ENCODE data around the gene MASP2.
A peak's percentile ranks its signal among the peaks of the same experiment; 100 is the strongest.
"Not testable (repeated sequence)": the region's sequence is repeated elsewhere in the genome, so short reads cannot be mapped to it uniquely, and the experiment has no call there.

Gene MASP2

DNA sequence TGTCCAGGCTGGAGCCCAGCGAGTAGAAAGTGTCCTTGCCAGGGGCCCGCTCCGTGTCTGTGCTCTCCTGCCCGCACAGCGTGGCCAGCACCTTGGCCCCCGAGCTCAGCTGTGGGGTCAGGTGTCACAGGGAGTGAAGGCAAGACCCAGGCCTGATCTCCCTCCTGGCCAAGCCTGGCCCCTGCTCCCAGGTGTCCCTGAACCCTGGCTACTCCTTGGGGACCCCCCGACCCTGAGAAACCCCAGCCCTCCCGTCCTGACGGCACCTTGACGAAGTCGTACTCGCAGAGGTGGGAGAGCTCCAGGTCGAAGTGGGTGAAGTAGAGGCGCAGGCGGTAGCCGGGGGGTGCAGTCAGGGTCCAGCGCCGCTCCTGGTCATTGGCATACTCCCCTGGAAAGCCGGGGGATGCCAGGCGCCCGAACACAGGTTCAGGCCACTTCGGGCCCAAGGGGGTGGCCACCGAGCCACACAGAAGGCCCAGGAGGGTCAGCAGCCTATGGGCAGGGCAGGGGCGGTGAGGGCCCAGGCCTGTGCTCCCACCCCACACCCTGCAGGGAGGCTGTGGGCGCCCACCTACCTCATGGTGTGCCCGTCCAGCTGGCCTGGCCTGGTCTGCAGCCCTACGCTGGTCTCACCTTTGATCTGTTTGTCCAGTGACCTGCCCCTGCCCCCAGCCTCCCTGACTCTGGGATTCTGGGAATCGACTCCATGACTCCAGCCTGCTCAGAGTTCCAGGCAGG, at the start of gene MASP2:
Gene MASP2 (minus strand): TSS at position 615 of the 741 bp plus-strand sequence. CDS start 32 bp downstream, at position 583.
- DNase-seq: no peak

DNA sequence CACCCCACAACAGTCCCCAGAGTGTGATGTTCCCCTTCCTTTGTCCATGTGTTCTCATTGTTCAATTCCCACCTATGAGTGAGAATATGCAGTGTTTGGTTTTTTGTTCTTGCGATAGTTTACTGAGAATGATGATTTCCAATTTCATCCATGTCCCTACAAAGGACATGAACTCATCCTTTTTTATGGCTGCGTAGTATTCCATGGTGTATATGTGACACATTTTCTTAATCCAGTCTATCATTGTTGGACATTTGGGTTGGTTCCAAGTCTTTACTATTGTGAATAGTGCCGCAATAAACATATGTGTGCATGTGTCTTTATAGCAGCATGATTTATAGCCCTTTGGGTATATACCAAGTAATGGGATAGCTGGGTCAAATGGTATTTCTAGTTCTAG, 36.7 kb upstream of the MASP2 start:
- DNase-seq: not testable (repeated sequence)

DNA sequence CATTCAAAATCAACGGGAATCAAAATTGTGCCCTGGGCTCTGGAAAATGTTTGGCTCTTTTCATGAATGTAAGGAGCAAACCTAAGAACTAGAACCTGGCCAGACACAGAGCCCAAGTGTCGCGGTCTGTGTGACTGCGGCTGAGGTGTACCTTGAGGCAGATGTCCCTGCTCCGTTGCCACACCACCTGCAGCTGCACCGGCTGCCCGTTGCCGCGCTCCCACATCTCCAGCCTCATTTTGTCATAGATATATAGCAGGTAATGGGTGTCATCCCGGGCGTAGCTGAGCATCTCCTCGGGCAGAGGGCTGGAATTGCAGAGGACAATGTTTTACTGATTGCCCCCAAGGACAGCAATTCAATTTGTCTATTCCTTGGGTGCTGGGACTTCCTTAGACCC, 33.9 kb upstream of the MASP2 start:
- DNase-seq: no peak

DNA sequence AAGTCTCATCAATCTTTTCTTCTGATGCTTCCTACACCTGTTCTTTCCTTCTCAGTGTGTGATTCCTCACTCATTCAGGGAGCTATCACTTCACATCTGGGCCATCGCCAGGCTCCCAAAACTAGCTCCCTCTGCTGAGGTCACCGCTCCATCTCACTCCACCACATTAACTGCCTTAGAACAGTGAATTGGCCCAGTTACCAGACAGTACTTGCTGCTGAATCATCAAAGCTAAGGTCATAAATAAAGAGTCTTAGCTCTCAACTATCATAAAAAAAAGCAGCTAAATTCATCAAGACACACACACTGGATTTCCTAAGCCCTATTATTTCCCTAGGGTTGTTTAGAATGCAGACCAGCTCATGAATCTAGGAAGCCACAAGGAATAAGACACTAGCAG, 31.6 kb upstream of the MASP2 start:
- DNase-seq: no peak

DNA sequence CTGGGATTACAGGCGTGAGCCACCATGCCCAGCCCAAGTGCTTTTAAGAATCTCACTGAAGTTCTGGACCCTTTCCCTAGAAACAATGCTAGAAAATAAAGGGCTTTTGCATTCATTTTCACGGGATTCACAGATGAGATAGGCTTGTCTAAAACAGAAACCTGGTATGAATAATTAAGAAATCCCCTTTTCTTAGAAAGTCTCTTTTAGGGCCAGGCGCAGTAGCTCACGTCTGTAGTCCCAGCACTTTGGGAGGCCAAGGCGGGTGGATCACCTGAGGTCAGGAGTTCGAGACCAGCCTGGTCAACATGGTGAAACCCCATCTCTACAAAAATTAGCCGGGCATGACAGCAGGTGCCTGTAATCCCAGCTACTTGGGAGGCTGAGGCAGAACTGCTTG, 26.4 kb upstream of the MASP2 start:
- not testable (repeated sequence) for DNase-seq

DNA sequence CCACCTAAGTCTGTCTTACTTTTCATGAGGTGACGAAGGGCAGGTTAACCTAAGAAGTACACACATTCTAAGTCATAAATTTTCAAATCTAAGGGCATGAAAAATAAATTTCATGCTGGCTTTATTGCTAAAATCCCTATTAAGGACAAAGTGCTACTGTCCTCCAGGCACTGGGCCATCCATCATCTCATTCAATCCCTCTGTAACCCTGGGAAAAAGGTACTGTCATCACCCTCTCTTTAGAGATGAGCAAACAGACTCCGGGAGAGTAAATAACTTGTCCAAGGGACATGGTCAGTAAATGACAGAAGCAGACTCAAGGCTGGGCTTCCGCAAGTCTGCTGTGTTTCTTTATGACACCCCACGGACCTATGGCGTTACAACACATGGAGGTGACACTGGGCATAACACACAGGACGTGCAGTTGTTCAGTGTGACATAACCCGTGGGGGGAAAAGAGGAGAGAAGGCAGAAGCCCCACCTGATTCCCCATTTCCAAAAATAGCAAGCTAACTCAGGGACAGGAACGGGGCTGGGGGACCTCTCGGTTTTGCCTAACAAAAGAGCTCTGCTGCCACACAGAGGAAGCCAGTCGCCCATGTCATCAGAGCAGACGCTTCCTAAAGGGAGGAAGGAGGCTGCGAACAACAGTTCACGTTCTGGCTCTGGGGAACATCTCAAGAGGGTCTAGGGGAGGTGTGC, 25.3 kb upstream of the MASP2 start:
- peak; percentile 65 to 87 for DNase-seq

DNA sequence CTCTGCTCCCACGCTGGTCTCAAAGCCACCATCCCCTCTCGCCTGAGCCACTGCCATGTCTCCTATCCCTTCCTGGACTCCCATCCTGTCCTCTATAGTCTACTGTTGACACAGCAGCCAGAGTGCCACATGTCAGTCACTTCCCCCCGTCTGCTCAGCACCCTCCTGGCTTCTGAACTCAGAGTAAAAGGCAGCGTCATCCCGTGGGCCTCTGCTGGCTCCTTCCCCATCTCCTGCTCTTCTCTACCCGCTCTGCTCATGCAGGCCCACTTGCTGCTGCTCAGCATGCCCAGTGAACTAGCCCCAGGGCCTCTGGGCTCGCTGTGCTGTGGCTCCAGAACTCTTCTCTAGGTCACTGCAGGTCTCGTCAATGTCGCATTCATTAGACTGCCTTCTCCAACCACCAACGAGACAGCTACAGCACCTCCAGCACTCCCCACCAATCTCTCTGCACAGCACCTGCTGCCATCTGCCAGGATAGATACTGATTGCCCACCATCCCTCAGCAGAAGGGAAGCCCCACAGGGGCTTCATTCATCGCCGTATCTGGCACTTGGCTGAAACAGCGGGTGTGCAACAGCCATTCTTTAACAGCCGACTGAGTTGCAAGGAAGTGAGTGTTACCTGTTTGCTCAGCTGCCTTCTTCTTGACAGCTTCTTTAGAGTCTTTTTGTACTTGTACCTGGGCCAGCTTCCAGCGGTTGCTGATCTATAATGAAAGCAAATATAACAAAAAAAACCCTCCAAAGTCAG, 24.6 kb upstream of the MASP2 start:
- DNase-seq: peak; percentile 72 to 94

DNA sequence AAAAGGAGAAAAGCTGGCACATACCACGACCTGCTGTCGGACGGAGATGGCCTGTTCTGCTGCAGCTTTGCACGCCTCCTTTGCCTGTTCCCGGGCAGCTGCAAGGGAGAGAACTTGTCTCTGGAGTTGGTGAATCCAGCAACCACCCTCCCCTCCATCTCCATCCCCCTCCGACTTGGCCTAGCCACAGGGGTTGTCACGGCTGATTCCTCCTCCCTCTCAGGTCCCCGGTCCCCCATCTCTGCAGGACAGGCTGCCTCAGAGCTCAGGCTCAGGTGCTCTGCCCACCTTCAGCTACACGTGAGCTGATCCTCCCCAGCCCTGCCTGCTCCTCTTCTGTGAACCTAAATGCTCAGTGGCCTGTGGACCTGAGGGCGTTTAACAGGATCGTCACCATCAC, 23.8 kb upstream of the MASP2 start:
- no peak for DNase-seq

DNA sequence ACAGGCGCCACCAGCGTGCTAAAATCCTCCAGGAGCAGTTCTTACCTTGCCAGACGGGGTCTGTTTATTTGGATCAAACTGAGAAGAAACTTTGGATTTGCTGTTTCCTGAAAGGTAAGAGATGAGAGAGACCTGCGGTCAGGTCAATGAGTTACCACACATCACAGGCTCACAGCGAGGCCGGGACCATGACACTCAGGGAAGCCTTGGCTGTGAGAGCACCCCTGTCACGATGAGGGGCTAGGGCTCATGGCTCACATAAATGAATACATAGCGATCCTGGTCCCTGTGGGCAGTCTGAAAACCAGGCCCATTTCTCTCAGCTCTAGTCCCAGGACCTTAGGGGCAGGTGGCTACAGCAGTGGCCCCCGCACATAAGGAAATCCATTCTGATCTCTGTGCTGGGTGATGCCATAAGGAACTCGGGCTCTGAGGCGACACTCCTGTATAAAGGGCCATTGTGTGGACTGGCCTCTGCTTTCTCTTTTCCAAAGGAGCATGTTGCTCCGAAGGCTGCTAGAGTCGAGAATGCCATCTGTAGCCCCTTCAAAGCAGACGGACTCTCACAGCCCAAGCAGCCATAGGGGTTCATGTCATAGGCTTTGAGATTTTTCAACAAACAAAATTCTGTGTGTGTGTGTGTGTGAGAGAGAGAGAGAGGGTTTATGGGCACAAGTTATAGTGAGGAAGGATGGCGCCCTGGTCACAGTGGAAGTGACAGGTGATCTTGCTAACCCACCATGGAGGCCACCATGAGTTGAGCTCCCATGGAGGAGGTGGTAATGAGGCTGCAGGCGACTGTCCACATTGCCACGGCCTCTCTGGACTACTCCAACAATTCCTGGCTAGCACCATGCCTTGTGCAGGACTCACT, 21.8 kb upstream of the MASP2 start:
- DNase-seq: no peak

DNA sequence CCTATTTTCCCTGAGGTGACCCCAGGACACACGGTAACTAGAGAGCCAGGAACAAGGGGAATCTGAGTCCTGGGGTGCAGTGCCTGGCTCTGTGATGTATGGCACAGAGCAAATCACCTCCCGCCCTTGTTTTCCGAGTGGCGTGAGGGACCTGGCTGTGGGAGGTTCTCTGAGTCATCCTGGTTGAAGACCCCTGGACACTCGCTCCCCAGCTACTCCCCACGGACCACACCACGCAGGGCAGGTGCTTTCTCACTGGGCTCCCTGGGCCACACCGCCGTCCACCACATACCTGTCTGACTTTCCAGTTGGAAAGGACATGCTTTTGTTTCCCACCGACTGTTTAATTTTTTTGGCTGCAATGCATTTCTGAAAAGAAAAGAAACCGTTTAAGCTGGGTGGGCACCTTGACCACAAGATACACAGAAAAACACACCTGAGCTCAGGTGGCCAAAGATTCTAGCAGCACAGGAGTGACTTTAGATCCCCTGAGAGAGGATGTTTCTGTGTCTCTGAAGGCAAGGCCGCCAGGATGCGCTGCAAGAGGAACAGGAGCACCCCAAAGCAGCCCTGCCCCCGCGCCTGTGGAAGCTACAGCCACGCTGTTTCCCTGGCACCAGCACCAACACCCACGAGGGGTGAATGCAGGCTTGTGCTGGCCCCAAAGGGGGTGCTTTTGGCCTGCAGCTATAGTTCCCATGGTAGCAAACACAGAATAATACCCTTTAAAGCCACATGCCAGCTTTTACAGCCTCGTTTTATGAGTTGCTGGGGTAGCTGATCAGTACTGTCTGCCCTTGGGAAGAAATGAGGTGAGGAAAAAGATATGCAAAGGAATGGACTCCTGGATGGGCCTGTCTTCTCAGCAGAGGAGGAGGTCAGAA, 20.9 kb upstream of the MASP2 start:
- DNase-seq: peak; percentile 16 to 25

DNA sequence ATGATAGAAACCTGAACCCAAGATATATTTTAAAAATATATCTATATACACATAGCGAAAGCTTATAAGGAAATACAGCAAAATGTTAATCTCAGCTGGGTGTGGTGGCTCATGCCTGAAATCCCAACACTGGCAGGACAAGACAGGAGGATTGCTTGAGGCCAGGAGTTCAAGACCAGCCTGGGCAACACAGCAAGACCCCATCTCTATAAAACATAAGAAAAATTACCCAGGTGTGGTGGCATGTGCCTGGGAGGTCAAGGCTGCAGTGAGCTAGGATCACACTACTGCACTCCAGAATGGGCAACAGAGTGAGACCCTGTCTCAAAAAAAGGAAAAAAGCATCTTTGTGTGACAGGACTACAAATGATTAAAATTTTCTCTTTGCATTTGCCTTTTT, 18.8 kb upstream of the MASP2 start:
- no peak for DNase-seq

DNA sequence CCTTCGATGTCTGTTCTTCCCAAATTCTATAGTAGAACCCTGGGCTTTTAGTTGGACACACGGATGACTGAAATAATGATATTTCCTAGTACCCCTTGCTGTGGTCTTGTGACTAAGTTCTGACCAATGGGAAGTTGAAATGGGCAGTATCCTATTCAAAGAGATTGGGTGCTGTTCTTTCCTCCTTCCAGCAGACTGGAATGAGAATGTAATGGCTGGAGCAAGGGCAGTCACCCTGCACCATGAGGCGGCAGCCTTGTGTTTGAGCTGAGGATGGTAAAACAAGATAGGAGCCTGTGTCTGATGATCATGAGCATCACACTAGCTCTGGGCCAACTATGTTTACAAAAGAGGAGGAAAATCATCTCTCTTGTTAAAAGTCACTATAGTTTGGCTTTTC, 17.9 kb upstream of the MASP2 start:
- no peak for DNase-seq

DNA sequence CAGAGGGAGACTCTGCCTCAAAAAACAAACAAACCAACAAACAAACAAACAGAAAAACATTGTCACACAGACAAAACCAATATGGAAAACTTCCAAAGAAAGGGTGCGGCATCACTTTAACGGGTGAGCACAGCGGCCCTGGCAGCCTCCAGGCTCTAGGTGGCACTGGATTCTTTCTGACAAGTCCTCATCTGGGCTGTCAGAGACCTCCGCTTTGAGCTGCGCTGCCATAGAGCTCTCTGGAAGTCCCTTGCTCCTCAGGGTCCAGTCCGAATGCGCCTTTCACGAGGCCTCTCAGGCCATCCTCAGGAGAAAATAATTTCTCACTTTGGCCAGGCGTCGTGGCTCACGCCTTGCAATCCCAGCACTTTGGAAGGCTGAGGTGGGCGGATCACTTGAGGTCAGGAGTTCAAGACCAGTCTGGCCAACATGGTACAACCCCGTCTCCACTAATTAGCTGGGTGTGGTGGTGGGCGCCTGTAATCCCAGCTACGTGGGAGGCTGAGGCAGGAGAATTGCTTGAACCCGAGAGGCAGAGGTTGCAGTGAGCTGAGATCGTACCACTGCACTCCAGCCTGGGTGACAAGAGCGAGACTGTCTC, 17.0 kb upstream of the MASP2 start:
- DNase-seq: not testable (repeated sequence)

DNA sequence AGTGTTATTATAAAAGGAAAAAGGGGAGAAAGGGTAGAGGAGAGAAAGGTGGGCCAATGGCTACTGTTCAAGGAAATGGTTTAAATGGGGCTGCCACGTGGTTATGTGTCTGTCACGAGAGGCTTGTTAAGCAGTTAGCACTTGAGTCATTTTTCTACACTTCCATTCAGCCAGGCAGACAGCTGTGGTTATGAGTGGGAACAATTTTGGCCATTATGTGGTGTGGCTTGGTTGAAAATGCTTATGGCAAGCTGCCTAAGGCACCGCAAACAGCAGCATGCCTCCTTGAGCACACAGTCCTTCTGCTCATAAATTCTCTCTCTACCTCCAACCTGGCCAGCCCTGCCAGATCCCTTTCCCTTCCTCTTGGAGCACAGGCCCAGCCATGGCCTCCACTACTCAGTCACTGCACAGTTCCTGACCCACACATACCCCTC, 15.9 kb upstream of the MASP2 start:
- DNase-seq: peak in 1 of 2 experiments; percentile 51

DNA sequence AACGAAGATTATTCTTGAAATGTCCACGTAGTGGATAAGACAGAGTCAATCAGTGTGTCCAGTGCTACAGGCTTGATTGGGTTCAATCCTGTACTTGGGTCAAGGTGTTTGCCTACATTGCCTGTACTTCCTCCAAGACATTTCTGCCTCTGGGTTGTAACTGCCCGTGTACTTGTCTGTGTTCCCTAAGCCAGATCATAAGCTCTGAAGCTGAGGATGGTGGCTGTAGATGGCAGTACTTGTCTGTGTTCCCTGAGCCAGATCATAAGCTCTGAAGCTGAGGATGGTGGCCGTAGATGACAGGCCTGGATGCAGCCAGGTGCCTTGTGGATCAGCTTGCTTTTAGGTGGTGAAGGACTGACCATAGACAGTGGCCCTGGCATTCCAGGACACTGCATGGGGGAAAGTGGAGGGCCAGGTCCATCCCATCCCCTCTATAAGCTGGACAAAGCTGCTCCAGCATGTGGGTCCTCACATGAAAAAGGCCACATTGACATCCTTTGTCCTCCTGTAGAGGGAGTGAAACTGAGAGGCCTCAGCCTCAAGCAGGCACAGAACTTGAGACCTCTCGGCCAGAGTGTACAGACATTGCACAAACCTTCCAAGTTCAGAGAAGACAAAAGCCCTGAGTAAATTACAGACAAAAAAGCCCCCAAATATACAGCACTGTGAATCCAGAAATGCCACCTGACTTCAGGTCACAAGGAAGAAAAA, 14.8 kb upstream of the MASP2 start:
- no peak for DNase-seq

DNA sequence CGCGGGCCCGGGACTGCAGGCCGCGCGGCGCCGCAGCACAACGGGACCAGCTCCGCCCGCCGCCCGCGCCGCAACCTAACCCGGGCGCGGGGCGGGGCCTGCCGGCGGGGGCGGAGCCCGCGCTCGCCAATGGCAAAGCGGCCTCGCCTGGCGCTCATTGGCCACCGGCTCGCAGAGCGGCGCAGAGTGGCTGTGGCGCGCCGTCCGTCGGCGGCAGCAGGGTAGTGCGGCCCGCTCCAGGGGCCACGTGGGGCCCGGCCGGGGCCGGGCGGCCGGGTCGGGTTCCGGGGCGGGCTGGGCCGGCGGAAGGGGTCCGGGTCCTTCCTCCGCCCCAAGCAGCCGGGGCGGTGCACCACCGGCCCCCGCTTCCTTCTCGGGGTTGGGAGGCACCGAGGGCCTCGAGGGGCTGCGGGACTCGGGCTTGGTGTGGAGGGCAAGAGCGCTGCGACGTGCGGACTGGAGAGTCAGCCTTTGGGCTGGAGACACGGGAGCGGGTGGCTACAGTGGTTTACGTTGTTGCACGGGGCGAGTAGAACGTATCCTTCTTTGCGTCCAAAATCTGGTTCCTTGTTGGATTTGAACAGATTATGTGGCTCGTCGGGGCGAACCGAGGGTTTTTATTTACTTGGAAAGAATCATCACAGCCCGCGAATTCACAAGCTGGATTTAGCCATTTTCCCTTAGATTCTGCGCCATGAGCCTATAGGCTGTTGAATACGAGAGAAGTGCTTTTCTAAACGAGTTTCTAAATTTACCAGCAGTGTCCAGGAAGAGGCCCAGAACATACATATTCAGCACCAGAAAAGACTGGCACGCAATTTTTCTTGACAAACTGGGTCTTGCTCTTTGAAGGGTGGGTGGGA, 13.2 kb upstream of the MASP2 start, which contains the start of gene SRM:
Gene SRM (minus strand): TSS at position 51 of the 863 bp plus-strand sequence. CDS start 75 bp downstream, outside the sequence.
- peak; percentile 83 to 95 for DNase-seq

DNA sequence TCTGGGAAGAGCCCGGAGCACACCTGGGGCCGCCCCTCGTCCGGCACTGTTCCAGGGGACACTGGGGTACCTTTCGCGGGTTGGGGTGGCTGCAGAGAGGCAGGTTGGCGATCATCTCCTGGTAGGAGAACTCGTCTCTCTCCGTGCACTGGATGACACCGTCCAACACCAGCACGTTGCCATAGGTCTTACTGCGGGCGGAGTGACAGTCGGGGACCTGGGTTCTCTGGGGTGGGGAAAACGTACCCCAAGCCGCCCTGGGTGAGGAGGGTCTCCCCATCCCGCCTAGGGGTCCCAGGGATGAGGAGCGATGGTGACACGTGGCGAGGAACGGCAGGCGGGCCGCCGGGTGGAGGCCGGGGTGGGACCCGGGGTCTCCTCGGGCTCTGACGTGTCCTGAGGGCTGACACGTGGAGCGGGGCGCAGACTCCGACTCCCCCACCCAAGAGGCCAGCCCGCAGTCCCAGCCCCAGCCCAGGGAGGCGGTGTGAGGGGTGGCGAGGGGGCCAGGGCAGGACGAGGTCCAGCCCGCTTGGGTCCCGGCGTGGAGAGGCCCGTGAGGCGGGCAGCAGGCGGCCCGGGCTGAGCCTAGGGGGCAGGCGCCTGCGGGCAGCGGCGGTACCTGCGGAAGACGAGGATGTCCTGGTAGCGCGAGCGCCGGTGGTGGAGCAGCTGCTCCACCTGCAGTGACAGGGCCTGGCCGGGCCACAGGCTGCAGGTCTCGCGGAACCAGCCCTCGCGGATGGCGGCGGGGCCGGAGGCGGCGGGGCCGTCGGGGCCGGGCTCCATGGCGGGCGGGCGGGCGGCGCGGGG, 12.3 kb upstream of the MASP2 start:
- DNase-seq: peak in 1 of 2 experiments; percentile 46

DNA sequence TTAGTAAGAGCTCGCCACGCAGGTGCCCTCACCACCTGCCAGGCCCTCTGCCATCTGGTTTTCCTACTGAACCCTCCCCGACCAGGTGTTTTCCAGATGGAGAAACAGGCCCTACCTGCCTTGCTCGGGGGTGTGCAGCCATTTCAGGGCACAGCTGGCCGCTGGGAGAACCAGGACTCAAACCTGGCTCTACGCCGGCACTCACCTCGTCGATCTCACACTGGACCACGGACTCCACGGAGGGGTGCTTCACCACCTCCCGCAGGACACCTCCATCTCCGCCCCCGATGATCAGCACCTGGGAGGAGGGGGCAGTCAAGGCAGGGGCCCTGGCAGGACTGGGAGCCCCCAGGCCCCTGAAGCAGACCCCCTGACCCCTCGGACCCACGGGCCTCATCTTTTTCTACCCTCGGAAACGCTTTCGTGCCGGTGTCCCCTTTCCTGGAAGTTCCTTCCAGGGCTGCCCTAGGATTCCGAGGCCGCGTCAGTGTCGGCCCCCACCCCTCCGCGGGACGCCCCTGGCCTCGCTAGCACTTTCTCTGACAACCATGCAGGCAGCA, 11.6 kb upstream of the MASP2 start:
- DNase-seq: peak; percentile 48 to 76
